KMS-11 (cell line): ENCODE data around the gene MGMT.

Source experiments
- H2AFZ ChIP-seq: fragments of 200-600 bp; sonication (generic); 2 replicates; pipeline ENCODE4 v1.6.1; 2016; ENCODE audit warnings: antibody characterized with exemption, mixed run types, low read depth
- H3K27ac ChIP-seq: fragments of 200-600 bp; sonication (generic); 2 replicates; pipeline ENCODE4 v1.6.1; 2016; ENCODE audit warnings: mild to moderate bottlenecking, mixed run types
- H3K27me3 ChIP-seq: fragments of 200-600 bp; sonication (generic); 2 replicates; pipeline ENCODE4 v1.6.1; 2017; ENCODE audit warnings: mild to moderate bottlenecking, low read depth, mixed run types, moderate library complexity; ENCODE audit not compliant: insufficient read depth
- H3K36me3 ChIP-seq: fragments of 200-600 bp; sonication (generic); 2 replicates; pipeline ENCODE4 v1.6.1; 2017; ENCODE audit warnings: mild to moderate bottlenecking, mixed run types; ENCODE audit not compliant: insufficient read depth
- H3K4me1 ChIP-seq: fragments of 200-600 bp; sonication (generic); 2 replicates; pipeline ENCODE4 v1.6.1; 2016; ENCODE audit warnings: mild to moderate bottlenecking, low read depth, mixed run types; ENCODE audit not compliant: poor library complexity, severe bottlenecking
- H3K4me2 ChIP-seq: fragments of 200-600 bp; sonication (generic); 2 replicates; pipeline ENCODE4 v1.7.0; 2016; ENCODE audit warnings: mild to moderate bottlenecking, mixed run types
- H3K4me3 ChIP-seq: fragments of 200-600 bp; sonication (generic); IDR thresholded peaks from 2 replicates; pipeline ENCODE4 v1.6.1; 2017; ENCODE audit warnings: low read depth, low read length, mixed read lengths; ENCODE audit not compliant: insufficient read depth
- H3K79me2 ChIP-seq: fragments of 200-600 bp; sonication (generic); 2 replicates; pipeline ENCODE4 v1.6.1; 2016; ENCODE audit warnings: low read depth, mixed run types; ENCODE audit not compliant: insufficient read depth
- H3K9ac ChIP-seq: fragments of 200-600 bp; sonication (generic); 2 replicates; pipeline ENCODE4 v1.6.1; 2016; ENCODE audit warnings: mild to moderate bottlenecking, mixed run types
- H4K20me1 ChIP-seq: fragments of 200-600 bp; sonication (generic); 2 replicates; pipeline ENCODE4 v1.6.1; 2016; ENCODE audit warnings: mild to moderate bottlenecking, mixed run types; ENCODE audit not compliant: insufficient read depth
- CTCF ChIP-seq: fragments of 200-600 bp; sonication (generic); conservative IDR thresholded peaks from 2 replicates; pipeline ENCODE4 v1.6.1; 2017; ENCODE audit warnings: low read depth, mild to moderate bottlenecking, antibody characterized with exemption, low read length, moderate library complexity, mixed read lengths

Gene MGMT

DNA sequence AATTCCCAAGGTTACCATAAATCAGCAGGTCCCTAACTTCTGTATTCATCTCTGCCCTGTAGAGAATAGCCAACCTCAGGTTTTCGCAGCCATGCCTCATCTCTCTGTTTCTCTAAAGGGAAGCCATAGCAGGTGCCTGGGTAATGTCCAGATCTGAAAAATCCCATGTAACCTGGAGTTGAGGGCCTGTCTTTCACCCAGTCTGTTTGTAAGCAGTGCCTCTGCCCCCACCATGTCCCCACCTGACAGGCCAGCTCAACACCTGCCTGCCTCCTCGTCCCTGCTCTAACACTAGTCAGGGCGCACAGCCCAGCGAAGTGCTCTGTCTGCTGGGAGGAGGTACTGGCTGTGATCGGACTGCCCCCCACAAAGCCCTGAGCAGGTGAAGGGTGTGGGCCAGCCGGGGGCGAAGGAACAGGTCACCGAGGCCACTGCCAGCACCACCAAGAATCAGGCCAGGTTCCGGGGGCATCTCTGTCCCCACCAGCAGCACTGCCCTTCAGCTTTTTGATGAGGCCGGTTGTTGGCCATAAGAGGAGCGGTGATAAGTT is 210.4 kb downstream of the MGMT start:
- no peak overlapping the region for H3K4me2 ChIP-seq
- TF ChIP-seq CTCF = no peak
- H3K27ac ChIP-seq = no peak overlapping the region
- H2AFZ ChIP-seq = no peak overlapping the region
- H4K20me1 ChIP-seq = no peaks in the 10 kb centered on the region
- H3K36me3 ChIP-seq = no peaks in the 10 kb centered on the region
- no peaks in the 10 kb centered on the region for H3K4me1 ChIP-seq
- no peak overlapping the region for H3K4me3 ChIP-seq
- H3K79me2 ChIP-seq = no peaks in the 10 kb centered on the region
- no peaks in the 10 kb centered on the region for H3K27me3 ChIP-seq
- H3K9ac ChIP-seq = no peak overlapping the region

GRCh38 chr10:129678186-129678585 is 211.1 kb downstream of the MGMT start:
- Histone ChIP-seq H3K4me1 (no peaks in the 10 kb centered on the region), H3K27me3 (no peaks in the 10 kb centered on the region), H3K4me3 (no peak overlapping the region), H3K9ac (no peak overlapping the region), H3K36me3 (no peaks in the 10 kb centered on the region), H3K79me2 (no peaks in the 10 kb centered on the region), H4K20me1 (no peaks in the 10 kb centered on the region), H2AFZ (no peak overlapping the region), H3K4me2 (no peak overlapping the region), H3K27ac (no peak overlapping the region)
- TF ChIP-seq CTCF = no peak

- Histone ChIP-seq H3K4me1 (no peaks in the 10 kb centered on the region), H3K9ac (no peak overlapping the region), H3K27ac (no peak overlapping the region), H3K27me3 (no peaks in the 10 kb centered on the region), H3K79me2 (no peaks in the 10 kb centered on the region), H3K4me2 (no peak overlapping the region), H2AFZ (no peak overlapping the region), H3K4me3 (no peak overlapping the region), H3K36me3 (no peaks in the 10 kb centered on the region), H4K20me1 (no peaks in the 10 kb centered on the region)
- no peak for TF ChIP-seq CTCF
Measured at GRCh38 chr10:129679207-129679606, 212.2 kb downstream of the MGMT start.

DNA sequence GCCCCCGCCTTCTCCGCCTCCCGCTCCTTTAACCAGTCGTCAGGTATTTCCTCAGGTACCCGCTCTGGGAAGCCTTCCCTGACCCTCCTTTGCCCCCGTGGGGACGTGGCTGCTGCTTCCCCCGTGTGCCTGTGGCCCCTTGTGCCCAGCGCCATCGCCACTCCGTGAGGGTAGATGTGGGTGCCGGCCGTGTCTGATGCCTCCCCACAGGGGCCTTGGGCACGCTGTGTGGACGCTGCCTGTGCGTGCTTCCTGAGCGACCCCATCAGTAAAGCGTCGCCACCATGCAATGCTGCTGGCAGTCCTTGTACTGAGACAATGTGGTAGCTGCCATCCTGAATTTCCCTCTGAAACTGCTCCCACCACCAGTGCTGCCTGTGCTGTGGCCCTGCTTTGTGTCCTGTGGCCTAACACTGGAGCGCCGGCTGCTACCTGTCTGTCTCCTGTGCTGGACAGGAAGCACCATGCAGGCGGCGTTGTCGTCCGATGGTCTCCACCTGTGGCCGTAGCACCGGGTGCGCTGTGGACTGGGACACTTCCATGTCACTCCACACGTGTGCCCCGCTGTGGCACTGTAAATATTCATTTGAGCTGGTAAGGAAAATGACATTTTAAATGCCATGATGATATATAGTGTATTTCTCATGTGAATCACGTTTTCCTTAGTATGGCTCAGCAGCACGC is 213.8 kb downstream of the MGMT start:
- TF ChIP-seq CTCF = no peak
- H2AFZ ChIP-seq = no peak overlapping the region
- no peak overlapping the region for H3K27ac ChIP-seq
- H3K27me3 ChIP-seq = no peaks in the 10 kb centered on the region
- H3K36me3 ChIP-seq = no peaks in the 10 kb centered on the region
- no peaks in the 10 kb centered on the region for H4K20me1 ChIP-seq
- H3K9ac ChIP-seq = no peak overlapping the region
- H3K4me2 ChIP-seq = no peak overlapping the region
- H3K4me1 ChIP-seq = no peaks in the 10 kb centered on the region
- no peak overlapping the region for H3K4me3 ChIP-seq
- H3K79me2 ChIP-seq = no peaks in the 10 kb centered on the region
